H1 (cell line): Measurements from ENCODE around the gene CCDC106. TPM values are rescaled to one million over a fixed set of nuclear protein-coding genes. Genes with fewer than 3 reads are reported as not detected.

Source experiments
- CTCF ChIA-PET: fragments of 300-600 bp; sonication (Branson Sonifier 250); formaldehyde crosslinking; loops from one replicate; lab custom pipeline; 2021; ENCODE audit not compliant: partially characterized antibody; lab: Charles Lee
- POLR2A ChIA-PET: fragments of 300-600 bp; sonication (Branson Sonifier 250); formaldehyde crosslinking; loops from one replicate; lab custom pipeline; 2021; ENCODE audit warnings: inconsistent platforms; ENCODE audit not compliant: partially characterized antibody; lab: Charles Lee
- DNase-seq, 2 experiments: peaks; one replicate each; pipeline versions ENCODE4 v3.0.0 to v3.0.0-alpha.2; 2010 to 2022; ENCODE audit warnings: low spot score in 2 of 2, low read depth in 1 of 2, mixed read lengths in 1 of 2
- FAIRE-seq: peaks from 2 replicates; lab custom pipeline; 2011; peaks lifted over from hg19 to GRCh38; lab: Jason Lieb, UNC
- H2AFZ ChIP-seq: 2 replicates; pipeline ENCODE4 v1.8.1; 2012; ENCODE audit warnings: low read length, inconsistent platforms
- H2AK5ac ChIP-seq: 2 replicates; pipeline ENCODE4 v1.6.1; 2013; ENCODE audit warnings: low read depth, low read length
- H2BK120ac ChIP-seq: replicated peaks from 2 replicates; pipeline ENCODE3; 2013; ENCODE audit warnings: low read depth, low read length, inconsistent platforms
- H2BK12ac ChIP-seq: 2 replicates; pipeline ENCODE4 v1.6.1; 2013; ENCODE audit warnings: low read depth, low read length
- H2BK15ac ChIP-seq: 2 replicates; pipeline ENCODE4 v1.6.1; 2013; ENCODE audit warnings: low read length
- H2BK20ac ChIP-seq: 2 replicates; pipeline ENCODE4 v1.6.1; 2013; ENCODE audit warnings: low read length
- H2BK5ac ChIP-seq: 2 replicates; pipeline ENCODE4 v1.6.1; 2013; ENCODE audit warnings: low read depth, low read length
- H3K14ac ChIP-seq: 2 replicates; pipeline ENCODE4 v1.6.1; 2013; ENCODE audit warnings: inconsistent platforms; ENCODE audit not compliant: insufficient read length
- H3K18ac ChIP-seq: 2 replicates; pipeline ENCODE4 v1.6.1; 2013; ENCODE audit warnings: low read length; ENCODE audit errors: extremely low read depth
- H3K23ac ChIP-seq: 2 replicates; pipeline ENCODE4 v1.6.1; 2013; ENCODE audit warnings: inconsistent platforms; ENCODE audit not compliant: insufficient read length
- H3K23me2 ChIP-seq: 2 replicates; pipeline ENCODE4 v1.6.1; 2013; ENCODE audit warnings: low read depth, low read length
- H3K27ac ChIP-seq: 2 replicates; pipeline ENCODE4 v1.6.1; 2011; ENCODE audit warnings: low read depth, low read length, inconsistent platforms
- H3K27me3 ChIP-seq, 4 experiments: replicated peaks in 1 of 4; 1 replicate in 1 of 4; 2 replicates in 3 of 4; pipeline versions ENCODE4 v1.6.1 to v1.8.1; 2011 to 2013; ENCODE audit warnings: low read length in 3 of 4, mild to moderate bottlenecking in 3 of 4, inconsistent platforms in 2 of 4, mixed read lengths in 2 of 4, moderate library complexity in 1 of 4; ENCODE audit not compliant: control insufficient read depth in 3 of 4, insufficient read depth in 3 of 4; ENCODE audit errors: extremely low read depth in 1 of 4
- H3K36me3 ChIP-seq, 4 experiments: 2 replicates each; pipeline versions ENCODE4 v1.6.1 to v1.8.1; 2011 to 2013; ENCODE audit warnings: mild to moderate bottlenecking in 4 of 4, low read length in 3 of 4, moderate library complexity in 2 of 4, control low read depth in 1 of 4, inconsistent platforms in 1 of 4; ENCODE audit not compliant: insufficient read depth in 4 of 4, control insufficient read depth in 2 of 4
- H3K4ac ChIP-seq: replicated peaks from 2 replicates; pipeline ENCODE3; 2013; ENCODE audit warnings: low read length, low read depth, mixed read lengths, inconsistent platforms; ENCODE audit not compliant: insufficient read length
- H3K4me1 ChIP-seq, 4 experiments: replicated peaks in 1 of 4; 1 replicate in 1 of 4; 2 replicates in 3 of 4; pipeline versions ENCODE4 v1.6.1 to v1.8.1; 2011 to 2013; ENCODE audit warnings: low read length in 3 of 4, inconsistent platforms in 2 of 4, mixed read lengths in 1 of 4; ENCODE audit not compliant: insufficient read depth in 4 of 4, control insufficient read depth in 3 of 4
- H3K4me2 ChIP-seq, 2 experiments: 2 replicates each; pipeline versions ENCODE4 v1.6.1 to v1.8.1; 2011 to 2013; ENCODE audit warnings: low read depth in 2 of 2, low read length in 2 of 2, control low read depth in 1 of 2, inconsistent platforms in 1 of 2, mild to moderate bottlenecking in 1 of 2; ENCODE audit not compliant: insufficient read depth in 1 of 2
- H3K4me3 ChIP-seq, 4 experiments: fragments of 200-600, 300-600 bp in 1 of 4; sonication (generic), shearing (Covaris generic), sonication (Bioruptor Twin) in 1 of 4; 2 replicates each; pipeline versions ENCODE4 v1.5.1 to v1.8.1; 2011 to 2016; ENCODE audit warnings: low read length in 4 of 4, low read depth in 3 of 4, control low read depth in 2 of 4, inconsistent platforms in 2 of 4, mild to moderate bottlenecking in 2 of 4, mixed read lengths in 1 of 4, moderate library complexity in 1 of 4; ENCODE audit not compliant: insufficient read depth in 2 of 4; ENCODE audit errors: extremely low read depth in 1 of 4
- H3K56ac ChIP-seq: replicated peaks from 2 replicates; pipeline ENCODE3; 2013; ENCODE audit warnings: low read depth, mild to moderate bottlenecking, mixed read lengths, low read length, inconsistent platforms; ENCODE audit not compliant: insufficient read length
- H3K79me1 ChIP-seq: 2 replicates; pipeline ENCODE4 v1.6.1; 2013; ENCODE audit warnings: low read depth, low read length, control low read depth
- H3K79me2 ChIP-seq, 2 experiments: 2 replicates each; pipeline versions ENCODE4 v1.6.1 to v1.8.1; 2012 to 2013; ENCODE audit warnings: low read length in 2 of 2, mild to moderate bottlenecking in 2 of 2, inconsistent platforms in 1 of 2; ENCODE audit not compliant: insufficient read depth in 2 of 2, control insufficient read depth in 1 of 2
- H3K9ac ChIP-seq, 4 experiments: replicated peaks in 1 of 4; 1 replicate in 1 of 4; 2 replicates in 3 of 4; pipeline versions ENCODE4 v1.6.1 to v1.8.1; 2011 to 2013; ENCODE audit warnings: low read depth in 3 of 4, low read length in 3 of 4, control low read depth in 2 of 4, mild to moderate bottlenecking in 2 of 4, moderate library complexity in 2 of 4, inconsistent platforms in 1 of 4; ENCODE audit errors: extremely low read depth in 1 of 4
- H3K9me3 ChIP-seq, 2 experiments: 2 replicates each; pipeline versions ENCODE4 v1.6.1 to v1.8.1; 2012 to 2013; ENCODE audit warnings: mild to moderate bottlenecking in 2 of 2, moderate library complexity in 2 of 2, control low read depth in 1 of 2, inconsistent platforms in 1 of 2, low read depth in 1 of 2, low read length in 1 of 2, mixed read lengths in 1 of 2; ENCODE audit not compliant: insufficient read depth in 2 of 2
- H4K20me1 ChIP-seq, 2 experiments: replicated peaks in 1 of 2; 2 replicates each; pipeline versions ENCODE3 to v1.8.1; 2011 to 2013; ENCODE audit warnings: inconsistent platforms in 2 of 2, low read length in 2 of 2, mild to moderate bottlenecking in 1 of 2; ENCODE audit not compliant: insufficient read depth in 2 of 2, control insufficient read depth in 1 of 2
- H4K5ac ChIP-seq: 2 replicates; pipeline ENCODE4 v1.6.1; 2013; ENCODE audit warnings: low read length, low read depth, mixed read lengths, inconsistent platforms; ENCODE audit not compliant: insufficient read length
- H4K8ac ChIP-seq: 2 replicates; pipeline ENCODE4 v1.8.0; 2013; ENCODE audit warnings: mild to moderate bottlenecking, moderate library complexity, low read length, inconsistent platforms; ENCODE audit not compliant: insufficient read depth; ENCODE audit errors: extremely low read depth
- H4K91ac ChIP-seq: replicated peaks from 2 replicates; pipeline ENCODE3; 2013; ENCODE audit warnings: low read length, mixed read lengths, inconsistent platforms; ENCODE audit not compliant: insufficient read length
- CHD2 ChIP-seq: IDR thresholded peaks from 2 replicates; pipeline ENCODE4 v1.6.1; 2012; ENCODE audit warnings: low read length, improper control_type of control experiment
- EGR1 ChIP-seq: IDR thresholded peaks from 2 replicates; pipeline ENCODE4 v1.6.1; 2011; ENCODE audit warnings: low read depth, low read length, borderline replicate concordance
- GTF2F1 ChIP-seq: IDR thresholded peaks from 2 replicates; pipeline ENCODE4 v1.6.1; 2012; ENCODE audit warnings: low read depth, low read length, improper control_type of control experiment, borderline replicate concordance
- HDAC2 ChIP-seq, 2 experiments: fragments of 300-600 bp in 1 of 2; sonication (generic) in 1 of 2; IDR thresholded peaks; 2 replicates each; pipeline ENCODE4 v1.6.1; 2011 to 2012; ENCODE audit warnings: low read depth in 2 of 2, low read length in 2 of 2, mild to moderate bottlenecking in 2 of 2, moderate library complexity in 2 of 2, borderline replicate concordance in 1 of 2, inconsistent platforms in 1 of 2
- JUN ChIP-seq: IDR thresholded peaks from 2 replicates; pipeline ENCODE4 v1.6.1; 2011; ENCODE audit warnings: low read depth, mild to moderate bottlenecking, improper control_type of control experiment, low read length
- KDM1A ChIP-seq: fragments of 200-600, 300-600 bp; sonication (generic); IDR thresholded peaks from 2 replicates; pipeline ENCODE4 v1.7.1; 2016; ENCODE audit warnings: mild to moderate bottlenecking, low read length, borderline replicate concordance
- SP2 ChIP-seq: IDR thresholded peaks from 2 replicates; pipeline ENCODE4 v1.6.1; 2012; ENCODE audit warnings: mild to moderate bottlenecking, low read length, inconsistent platforms
- SUZ12 ChIP-seq: fragments of 200-600 bp; sonication (generic); IDR thresholded peaks from 2 replicates; pipeline ENCODE4 v1.6.1; 2012; ENCODE audit warnings: mild to moderate bottlenecking, inconsistent platforms, low read length, moderate library complexity, mixed read lengths
- TAF7 ChIP-seq: optimal IDR thresholded peaks from 2 replicates; pipeline ENCODE3; 2011; ENCODE audit warnings: low read depth, mild to moderate bottlenecking, inconsistent platforms, low read length, moderate library complexity, borderline replicate concordance
- TEAD4 ChIP-seq: IDR thresholded peaks from 2 replicates; pipeline ENCODE4 v1.6.1; 2012; ENCODE audit warnings: low read depth, low read length, inconsistent platforms, mixed read lengths
- WGBS, 2 experiments: shearing (Covaris generic) in 1 of 2; methylation state at CpG; one replicate each; pipeline versions ENCODE4 v1.1.6 to v1.1.7; 2013 to 2015; ENCODE audit warnings: low lambda C conversion rate in 2 of 2, mixed read lengths in 2 of 2, inconsistent platforms in 1 of 2, low coverage in 1 of 2, missing lambda C conversion rate in 1 of 2; ENCODE audit not compliant: insufficient replicate concordance in 2 of 2, insufficient coverage in 1 of 2, insufficient read length in 1 of 2; ENCODE audit errors: extremely low coverage in 1 of 2, missing lambda C conversion rate in 1 of 2; 5-methylcytosine and 5-hydroxymethylcytosine counted together
- polyA plus RNA-seq, 7 experiments: library from polyadenylated mRNA; depleted of rRNA in 3 of 7; stranded (reverse) in 5 of 7; unstranded in 2 of 7; fragments of >200 nt in 5 of 7; fragments of 200-250 nt in 2 of 7; gene quantifications; 1 replicate in 5 of 7; 2 replicates in 1 of 7; 4 replicates in 1 of 7; pipeline versions ENCODE4 v1.2.1 to v1.2.3, GENCODE V29; 2011 to 2013; ENCODE audit warnings: missing spikeins in 2 of 7, mixed read lengths in 2 of 7
- total RNA-seq: library from RNA; stranded (reverse); fragmentation: NEBNext Ultra II Directional; extraction: Animal tissue kit (Norgen Biotek cat#: 25700); gene quantifications from 2 replicates; pipeline ENCODE4 v1.2.1, GENCODE V29; 2021

The CCDC106 gene
- total and polyA plus RNA-seq, 2 of the 8 experiments (the other 6 are each of a cell fraction or from before 2014, with no cell fraction given), result 12.0 to 20.1 TPM

DNA sequence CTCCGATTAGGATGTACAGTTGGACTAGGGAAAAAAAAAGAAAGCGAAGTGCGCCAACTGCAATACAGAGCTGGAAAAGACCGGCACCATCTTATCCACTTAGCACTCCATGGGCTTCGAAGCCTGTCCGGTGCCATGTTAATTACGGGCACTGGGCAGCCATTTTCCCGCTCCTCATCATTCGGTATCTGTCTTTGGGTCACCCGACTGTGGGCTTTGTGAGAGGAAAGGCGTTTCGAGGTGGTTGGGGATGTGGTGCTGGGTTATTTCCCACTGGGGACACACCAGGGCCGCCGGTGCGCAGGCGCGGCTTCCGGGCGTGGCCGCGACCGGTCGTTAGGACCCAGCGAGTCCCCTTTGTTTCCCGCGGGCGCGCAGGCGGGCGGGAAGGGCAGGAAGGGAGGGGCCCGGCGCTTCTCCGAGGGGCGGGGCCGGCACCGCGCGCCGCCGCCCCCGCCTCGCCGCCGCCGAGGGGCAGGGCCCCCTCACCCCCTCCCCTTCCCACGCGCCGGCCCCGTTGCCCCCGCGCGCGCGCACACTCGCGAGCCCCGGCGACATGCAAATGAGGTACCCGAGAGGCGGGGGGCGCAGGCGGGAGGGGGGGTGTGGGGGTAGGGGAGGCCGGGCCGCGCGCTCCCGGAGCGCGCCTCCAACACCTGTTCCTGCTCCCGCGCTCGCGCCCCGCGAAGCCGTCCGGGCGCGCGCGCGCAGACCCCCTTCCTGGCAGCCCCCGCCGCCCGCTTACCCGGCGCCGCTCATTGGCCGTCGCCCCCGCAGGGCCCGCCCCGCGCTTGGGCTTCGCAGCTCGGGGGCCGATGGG, 48.0 kb upstream of the CCDC106 start, which contains the start of gene ZNF524:
ZNF524 (plus strand) TSS at position 447 of the 820 bp plus-strand sequence. CDS start 1,825 bp downstream, outside the sequence.
- Histone ChIP-seq H3K18ac (peak within 1 kb of the TSS; percentile 97), H2AK5ac (no peak within 1 kb of the TSS; the same call in 1 of the 2 replicates), H3K79me2 (peaks cover 0 to 3% of the 10 kb centered on the region in 2 experiments; a peak in 2 of 4 replicates), H3K27ac (peak within 1 kb of the TSS; percentile 100), H3K23me2 (peaks cover 14% of the 10 kb centered on the region), H3K9ac (peak within 1 kb of the TSS; percentile 95 to 100 (median 100)), H4K20me1 (peaks cover 0 to 4% of the 10 kb centered on the region in 2 experiments), H3K9me3 (no peaks in the 10 kb centered on the region), H2BK120ac (peak within 1 kb of the TSS; percentile 99), H3K4me2 (peak within 1 kb of the TSS; percentile 90 to 95), H3K4me1 (peaks cover 0 to 14% (median 8%) of the 10 kb centered on the region in 4 experiments; a peak in 5 of 7 replicates), H4K5ac (peak within 1 kb of the TSS; percentile 92), H3K23ac (no peak within 1 kb of the TSS), H3K36me3 (peaks cover 0 to 8% (median 7%) of the 10 kb centered on the region in 4 experiments; a peak in 3 of 8 replicates), H3K27me3 (no peaks in the 10 kb centered on the region), H3K4ac (peak within 1 kb of the TSS; percentile 93), H2BK20ac (peak within 1 kb of the TSS; percentile 66; the same call in 1 of the 2 replicates), H2BK5ac (peak within 1 kb of the TSS; percentile 98), H2BK12ac (peak within 1 kb of the TSS; percentile 89), H2AFZ (peak within 1 kb of the TSS; percentile 76; the same call in 1 of the 2 replicates), H2BK15ac (peak within 1 kb of the TSS; percentile 83; the same call in 1 of the 2 replicates), H3K79me1 (peaks cover 3% of the 10 kb centered on the region), H3K4me3 (peak within 1 kb of the TSS; percentile 78 to 95 (median 86)), H3K14ac (no peak within 1 kb of the TSS), H4K8ac (peak within 1 kb of the TSS; percentile 100; the same call in 1 of the 2 replicates), H4K91ac (peak within 1 kb of the TSS; percentile 100), H3K56ac (peak within 1 kb of the TSS; percentile 98)
- DNase-seq (peak in 1 of 2 experiments; percentile 91), FAIRE-seq (no peak)
- 2% methylated on average over 18 of the region's 97 CpGs; no CpG with 5 or more reads in 1 of the 2 experiments for whole genome bisulfite sequencing, 2 experiments
- POLR2A ChIA-PET, result interaction anchor here (0.6 to 3.7 kb wide), 36 partner anchors 10 to 1789 kb away, joined by 3 to 42 read pairs (median 4); partner anchors contain the start of genes HSPBP1, NAT14, TMEM238 and U2AF2
- CTCF ChIA-PET, result interaction anchor here (0.6 to 1.5 kb wide), 4 partner anchors 12 to 19 kb away, joined by 3 read pairs; no protein-coding TSS in a partner anchor
- no peak for TF ChIP-seq TEAD4
- TF ChIP-seq HDAC2 (IDR thresholded peaks at IDR 0.05; ENCODE audit: borderline replicate concordance in 1 of 2, low read depth in 2 of 2, low read length in 2 of 2), result peak in 1 of 2 experiments; percentile 74; a peak in 1 of 4 replicates
- 0 out of 2 replicates have a peak, but pooled peaks have one; percentile 14 for TF ChIP-seq JUN
- TF ChIP-seq SP2, result no peak
- no peak for TF ChIP-seq KDM1A
- 0 out of 2 replicates have a peak, but pooled peaks have one; percentile 37 for TF ChIP-seq CHD2
- TF ChIP-seq EGR1, result peak; percentile 83
- TF ChIP-seq SUZ12, result no peak
- TF ChIP-seq TAF7, result peak; percentile 58
- no peak for TF ChIP-seq GTF2F1
